Hematopoietic multipotent progenitor cell treated with erythropoietin and hydrocortisone succinate and interleukin-3 and kit ligand, for 15 days (in vitro differentiated cells): ENCODE data around the gene COX7A1.
"Not testable (repeated sequence)": the region's sequence is repeated elsewhere in the genome, so short reads cannot be mapped to it uniquely, and the experiment has no call there.

Source experiments
- DNase-seq: peaks from one replicate; pipeline ENCODE4 v3.0.0-alpha.2; 2015; ENCODE audit warnings: low spot score

Gene COX7A1

DNA sequence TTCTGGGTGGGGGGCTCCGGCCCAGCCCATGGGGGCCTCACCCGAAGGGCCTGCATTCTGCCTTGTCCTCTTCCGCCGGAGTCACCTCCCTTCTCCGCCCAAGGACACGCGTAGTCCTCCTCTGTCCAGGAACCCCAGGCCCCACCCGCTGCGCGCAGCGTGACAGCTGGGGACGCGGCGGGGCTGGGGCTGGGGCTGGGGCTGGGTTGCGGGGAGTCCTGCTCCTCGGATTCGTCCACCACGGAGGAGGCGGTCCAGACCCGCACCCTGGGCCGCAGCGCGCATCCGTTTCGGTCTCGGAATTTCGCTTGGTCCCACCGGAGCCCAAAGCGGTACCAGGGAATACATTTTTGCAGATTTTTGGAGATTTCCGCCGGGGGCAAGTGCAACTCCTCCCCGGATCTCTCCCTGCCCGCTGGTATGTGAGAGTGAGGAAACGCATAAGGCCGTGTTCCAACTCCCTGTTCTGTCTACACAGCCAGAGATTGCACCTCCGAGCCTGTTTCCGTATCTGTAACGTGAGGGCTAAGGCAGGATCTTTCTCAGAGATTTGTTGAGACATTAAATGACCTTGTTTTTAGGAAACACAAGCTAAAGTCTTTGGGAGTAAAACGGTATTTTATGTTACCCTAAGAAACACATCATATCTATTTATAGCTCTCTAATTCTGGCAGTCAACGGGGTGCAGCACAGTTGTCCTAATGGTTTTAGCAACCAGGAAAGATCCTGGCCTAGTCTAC, at the start of gene COX7A1:
TSS of gene COX7A1 (minus strand) at position 96 of the 740 bp plus-strand sequence. CDS start at position 56, 40 bp downstream.
- no peak for DNase-seq

- DNase-seq: no peak
These were observed 49.4 kb upstream of the COX7A1 start for GRCh38 chr19:36201684-36202083.

- no peak for DNase-seq
These were observed 45.9 kb upstream of the COX7A1 start for GRCh38 chr19:36198119-36198518.

DNA sequence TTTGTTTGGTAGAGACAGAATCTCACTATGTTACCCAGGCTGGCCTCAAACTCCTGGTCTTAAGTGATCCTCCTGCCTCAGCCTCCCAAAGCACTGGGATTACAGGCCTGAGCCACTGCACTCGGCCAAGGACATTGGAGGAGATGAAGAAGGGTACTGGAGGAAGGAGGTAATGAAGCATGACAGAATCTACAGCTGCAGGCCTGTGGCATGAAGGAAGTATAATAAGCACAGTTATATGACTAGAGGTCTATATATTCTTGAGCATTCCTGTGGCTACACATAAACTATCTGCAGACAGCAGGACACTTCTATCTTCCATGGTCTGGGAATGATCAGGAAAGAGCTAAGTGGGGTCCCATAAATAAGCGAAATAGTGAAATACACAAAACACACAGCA, 44.0 kb upstream of the COX7A1 start:
- DNase-seq: no peak

DNA sequence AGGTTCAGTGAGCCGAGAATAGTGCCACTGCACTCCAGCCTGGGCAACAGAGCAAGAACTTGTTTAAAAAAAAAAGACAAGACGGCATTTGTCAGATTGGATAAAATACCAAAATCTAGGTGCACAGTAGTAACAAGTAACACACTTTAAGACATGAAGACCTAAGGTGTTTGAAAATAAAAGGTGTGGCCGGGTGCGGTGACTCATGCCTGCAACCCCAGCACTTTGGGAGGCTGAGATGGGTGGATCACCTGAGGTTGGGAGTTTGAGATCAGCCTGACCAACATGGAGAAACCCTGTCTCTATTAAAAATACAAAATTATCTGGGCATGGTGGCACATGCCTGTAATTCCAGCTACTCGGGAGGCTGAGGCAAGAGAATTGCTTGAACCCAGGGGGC, 34.5 kb upstream of the COX7A1 start:
- DNase-seq: not testable (repeated sequence)

- DNase-seq: no peak
These were observed 31.0 kb upstream of the COX7A1 start for GRCh38 chr19:36183245-36183628.

GRCh38 chr19:36182612-36183244, 30.5 kb upstream of the COX7A1 start:
- DNase-seq: no peak

DNA sequence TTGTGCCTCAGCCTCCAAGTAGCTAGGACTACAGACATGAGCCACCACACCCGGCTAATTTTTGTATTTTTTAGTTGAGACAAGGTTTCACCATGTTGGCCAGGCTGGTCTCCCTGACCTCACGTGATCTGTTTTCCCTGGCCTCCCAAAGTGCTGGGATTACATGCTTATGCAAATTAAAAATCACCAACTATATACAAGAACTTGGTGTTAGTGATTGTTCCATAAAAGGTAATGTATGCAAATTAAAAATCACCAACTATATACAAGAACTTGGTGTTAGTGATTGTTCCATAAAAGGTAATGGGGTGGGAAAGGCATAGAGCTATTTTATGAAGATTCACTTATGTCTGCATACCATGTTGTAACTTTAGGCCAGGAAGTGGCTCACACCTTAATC, 26.8 kb upstream of the COX7A1 start:
- not testable (repeated sequence) for DNase-seq

GRCh38 chr19:36173846-36174245, 21.6 kb upstream of the COX7A1 start:
- DNase-seq: not testable (repeated sequence)

GRCh38 chr19:36172852-36173251, 20.6 kb upstream of the COX7A1 start:
- no peak for DNase-seq

GRCh38 chr19:36169084-36169760, 17.0 kb upstream of the COX7A1 start:
- DNase-seq: no peak

DNA sequence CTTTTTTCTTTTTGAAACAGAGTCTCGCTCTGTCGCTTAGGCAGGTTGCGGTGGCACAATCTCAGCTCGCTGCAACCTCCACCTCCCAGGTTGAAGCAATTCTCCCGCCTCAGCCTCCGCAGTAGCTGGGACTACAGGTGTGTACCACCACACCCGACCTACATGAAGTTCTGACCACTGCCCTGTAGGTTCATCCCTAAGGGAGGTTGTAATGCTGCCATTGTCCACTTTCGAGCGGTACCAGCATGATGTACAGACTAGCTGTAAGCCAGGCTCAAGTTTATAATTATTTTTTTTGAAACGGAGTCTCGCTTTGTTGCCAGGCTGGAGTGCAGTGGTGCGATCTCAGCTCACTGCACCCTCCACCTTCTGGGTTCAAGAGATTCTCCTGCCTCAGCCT, 11.6 kb upstream of the COX7A1 start:
- no peak for DNase-seq

DNA sequence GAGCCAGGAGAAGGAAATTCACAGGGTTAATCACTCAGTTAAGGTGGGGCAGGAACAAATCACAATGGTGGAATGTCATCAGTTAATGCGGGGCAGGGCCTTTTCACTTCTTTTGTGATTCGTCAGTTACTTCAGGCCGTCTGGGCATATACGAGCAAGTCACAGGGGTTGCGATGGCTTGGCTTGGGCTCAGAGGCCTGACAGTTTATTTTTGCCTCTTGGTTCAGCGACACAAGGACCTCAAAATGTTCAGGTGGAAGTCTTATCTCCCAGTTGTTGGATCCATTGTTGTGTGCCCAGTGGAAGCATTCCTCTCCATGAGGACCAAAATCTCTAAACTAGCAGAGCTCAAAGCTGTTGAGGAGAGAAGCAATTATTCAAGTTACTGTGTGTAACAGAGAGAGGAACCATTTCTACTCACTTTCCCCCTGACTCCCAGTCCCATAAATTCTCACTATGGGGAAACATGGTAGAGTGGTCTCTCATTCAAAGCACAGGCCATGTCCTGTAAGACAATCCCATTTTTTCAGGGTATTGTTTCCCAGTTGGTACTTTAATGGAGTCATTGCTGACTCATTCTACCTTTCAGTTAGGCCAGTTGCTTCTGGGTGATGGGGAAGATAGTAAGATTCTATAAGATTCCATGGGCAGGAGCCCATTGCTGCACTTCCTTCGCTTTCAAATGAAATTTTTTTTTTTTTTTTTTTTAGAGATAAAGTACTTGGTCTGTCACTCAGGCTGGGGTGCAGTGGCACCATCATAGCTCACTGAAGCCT, 8.8 kb upstream of the COX7A1 start:
- no peak for DNase-seq

DNA sequence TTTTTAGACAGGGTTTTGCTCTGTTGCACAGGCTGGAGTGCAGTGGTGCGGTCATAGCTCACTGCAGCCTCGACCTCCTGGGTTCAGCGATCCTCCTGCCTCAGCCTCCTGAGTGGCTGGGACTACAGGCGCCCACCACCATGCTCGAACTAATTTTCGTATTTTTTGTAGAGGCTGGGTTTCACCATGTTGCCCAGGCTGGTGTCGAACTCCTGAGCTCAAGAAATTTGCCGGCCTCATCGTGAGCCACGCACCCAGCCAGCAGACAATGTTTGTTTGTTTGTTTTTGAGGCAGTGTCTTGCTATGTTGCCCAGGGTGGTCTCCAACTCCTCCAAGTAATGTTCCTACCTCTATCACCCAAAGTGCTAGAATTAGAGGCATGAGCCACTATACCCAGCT, 879 bp upstream of the COX7A1 start:
- no peak for DNase-seq

DNA sequence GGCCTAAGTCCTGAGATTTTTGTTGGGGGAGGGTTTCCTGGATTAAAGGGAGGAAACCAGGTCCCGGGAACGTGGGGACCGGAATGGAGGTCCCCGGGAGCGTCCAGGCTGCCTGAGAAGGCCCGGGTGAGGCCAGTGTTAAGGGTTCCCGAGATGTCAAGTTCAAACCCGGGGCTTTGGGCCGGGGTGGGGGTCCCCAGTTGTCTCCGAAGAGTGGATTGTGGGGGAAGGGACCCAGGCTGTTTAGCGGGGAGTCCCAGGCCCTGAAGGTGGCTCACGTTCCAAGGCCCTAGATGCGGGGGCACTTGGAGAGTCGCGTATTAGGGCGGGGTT, 262 bp downstream of the COX7A1 start:
- DNase-seq: no peak

DNA sequence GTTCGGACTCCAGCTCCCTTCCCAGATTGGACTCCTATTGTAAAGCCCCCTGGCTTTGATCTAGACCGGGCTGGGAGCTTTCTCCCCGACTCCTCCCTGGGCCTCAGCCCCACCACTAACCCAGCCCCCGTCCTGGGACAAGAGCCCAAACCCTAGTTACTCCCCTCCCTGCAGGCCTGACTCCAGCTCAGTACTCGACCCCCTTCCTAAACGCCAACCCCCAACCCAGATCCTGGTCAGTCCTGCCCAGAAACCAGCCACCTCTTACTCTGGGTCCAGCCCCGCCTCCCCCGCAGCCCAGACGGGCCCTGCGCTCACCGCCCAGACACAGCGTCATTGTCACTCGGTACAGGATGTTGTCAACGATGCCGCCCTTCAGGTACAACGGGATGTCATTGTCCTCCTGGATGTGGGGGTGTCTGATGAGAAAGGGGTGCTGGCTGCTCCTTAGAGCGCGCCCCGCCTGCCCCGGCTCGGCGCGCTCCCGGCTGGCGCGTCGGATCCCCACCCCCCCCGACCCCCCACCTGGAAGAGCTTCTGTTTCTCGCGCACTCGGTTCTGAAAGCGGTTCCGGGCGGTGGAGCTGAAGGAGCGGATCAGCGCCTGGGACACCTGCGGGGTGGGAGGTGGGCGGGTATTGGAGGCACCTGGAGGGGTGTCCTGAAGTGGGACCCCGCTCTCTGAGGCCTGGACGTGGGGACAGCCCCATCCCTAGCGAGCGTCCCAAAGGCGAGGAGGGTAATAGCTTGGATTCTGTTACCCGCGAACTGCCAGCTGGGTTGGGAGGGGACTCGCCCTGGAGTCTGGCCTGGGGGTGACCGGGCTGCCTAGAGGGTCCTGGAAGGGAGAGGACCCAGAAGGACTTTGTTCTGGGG, 866 bp downstream of the COX7A1 start:
- no peak for DNase-seq

DNA sequence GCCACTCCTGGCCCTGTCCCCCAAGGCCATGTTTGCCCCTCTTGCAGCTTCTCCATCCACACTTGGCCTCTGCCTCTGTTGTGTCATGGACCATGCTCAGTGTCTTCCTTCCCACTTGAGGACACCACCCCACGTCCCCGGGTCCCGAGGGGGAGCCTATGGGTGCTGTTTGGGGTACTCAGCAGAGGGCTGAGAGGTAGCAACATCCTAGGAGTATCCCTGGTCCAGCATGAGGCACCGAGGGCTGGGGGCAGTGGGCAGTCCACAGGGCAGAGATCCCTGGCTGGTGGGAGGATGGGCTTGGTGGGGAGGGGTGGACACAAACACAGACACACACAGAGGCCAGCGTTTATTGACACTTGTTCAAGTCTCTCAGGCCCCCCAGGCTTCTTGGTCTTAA, 1.7 kb downstream of the COX7A1 start:
- DNase-seq: no peak

DNA sequence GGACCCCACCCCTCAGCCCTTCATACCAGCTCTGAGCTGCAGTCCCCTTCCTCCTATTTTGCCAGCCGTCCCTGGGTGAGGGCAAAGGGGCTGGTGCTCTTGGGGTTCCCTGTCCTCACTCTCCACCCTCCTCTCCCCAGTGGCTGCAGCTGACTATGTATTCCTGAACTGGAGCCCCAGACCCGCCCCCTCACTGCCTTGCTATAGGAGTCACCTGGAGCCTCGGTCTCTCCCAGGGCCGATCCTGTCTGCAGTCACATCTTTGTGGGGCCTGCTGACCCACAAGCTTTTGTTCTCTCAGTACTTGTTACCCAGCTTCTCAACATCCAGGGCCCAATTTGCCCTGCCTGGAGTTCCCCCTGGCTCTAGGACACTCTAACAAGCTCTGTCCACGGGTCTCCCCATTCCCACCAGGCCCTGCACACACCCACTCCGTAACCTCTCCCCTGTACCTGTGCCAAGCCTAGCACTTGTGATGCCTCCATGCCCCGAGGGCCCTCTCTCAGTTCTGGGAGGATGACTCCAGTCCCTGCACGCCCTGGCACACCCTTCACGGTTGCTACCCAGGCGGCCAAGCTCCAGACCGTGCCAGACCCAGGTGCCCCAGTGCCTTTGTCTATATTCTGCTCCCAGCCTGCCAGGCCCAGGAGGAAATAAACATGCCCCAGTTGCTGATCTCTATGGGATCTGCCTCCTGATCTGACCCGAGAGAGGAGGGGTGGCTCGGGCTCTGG, 2.4 kb downstream of the COX7A1 start:
- DNase-seq: no peak

DNA sequence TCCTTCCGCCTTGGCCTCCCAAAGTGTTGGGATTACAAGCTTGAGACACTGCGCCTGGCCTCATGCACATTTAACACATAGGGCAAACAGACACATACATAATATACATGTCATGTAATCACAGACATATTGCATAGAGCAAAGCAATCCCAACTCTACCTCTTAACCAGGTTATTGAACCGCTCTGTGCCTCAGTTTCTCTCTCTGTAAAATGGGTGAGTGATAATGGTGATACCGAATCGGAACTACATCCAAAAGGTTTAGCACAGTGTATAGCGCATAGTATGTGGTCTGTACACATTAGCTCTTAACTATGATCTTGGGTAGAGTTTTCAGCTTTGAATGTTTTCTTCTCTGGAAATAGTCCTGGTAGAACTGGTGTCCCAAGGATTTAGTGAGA, 7.6 kb downstream of the COX7A1 start:
- no peak for DNase-seq

GRCh38 chr19:36142496-36142895, 9.8 kb downstream of the COX7A1 start:
- no peak for DNase-seq

GRCh38 chr19:36142046-36142445, 10.2 kb downstream of the COX7A1 start:
- no peak for DNase-seq
